GM21381 (cell line): Measurements from ENCODE around the gene BOLL.
"Not testable (repeated sequence)": the region's sequence is repeated elsewhere in the genome, so short reads cannot be mapped to it uniquely, and the experiment has no call there.

ENCODE experiments used
- ATAC-seq: cut with Tn5 transposase; IDR thresholded peaks from one replicate; pipeline ENCODE4 v1.9.1; 2021; ENCODE audit warnings: mild to moderate bottlenecking, moderate library complexity; ENCODE audit not compliant: unreplicated experiment

BOLL gene

GRCh38 chr2:197784956-197785941 lies at the start of gene BOLL:
TSS of gene BOLL (minus strand) at chr2:197785319. CDS start at chr2:197781850, 3,469 bp downstream.
- ATAC-seq: no peak

DNA sequence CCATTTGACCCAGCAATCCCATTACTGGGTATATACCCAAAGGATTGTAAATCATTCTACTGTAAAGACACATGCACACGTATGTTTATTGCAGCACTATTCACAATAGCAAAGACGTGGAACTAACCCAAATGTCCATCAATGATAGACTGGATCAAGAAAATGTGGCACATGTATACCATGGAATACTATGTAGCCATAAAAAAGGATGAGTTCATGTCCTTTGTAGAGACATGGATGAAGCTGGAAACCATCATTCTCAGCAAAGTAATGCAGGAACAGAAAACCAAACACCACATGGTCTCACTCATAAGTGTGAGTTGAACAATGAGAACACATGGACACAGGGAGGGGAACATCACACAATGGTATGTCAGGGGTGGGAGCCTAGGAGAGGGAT lies 49.7 kb upstream of the BOLL start:
- ATAC-seq: not testable (repeated sequence)

DNA sequence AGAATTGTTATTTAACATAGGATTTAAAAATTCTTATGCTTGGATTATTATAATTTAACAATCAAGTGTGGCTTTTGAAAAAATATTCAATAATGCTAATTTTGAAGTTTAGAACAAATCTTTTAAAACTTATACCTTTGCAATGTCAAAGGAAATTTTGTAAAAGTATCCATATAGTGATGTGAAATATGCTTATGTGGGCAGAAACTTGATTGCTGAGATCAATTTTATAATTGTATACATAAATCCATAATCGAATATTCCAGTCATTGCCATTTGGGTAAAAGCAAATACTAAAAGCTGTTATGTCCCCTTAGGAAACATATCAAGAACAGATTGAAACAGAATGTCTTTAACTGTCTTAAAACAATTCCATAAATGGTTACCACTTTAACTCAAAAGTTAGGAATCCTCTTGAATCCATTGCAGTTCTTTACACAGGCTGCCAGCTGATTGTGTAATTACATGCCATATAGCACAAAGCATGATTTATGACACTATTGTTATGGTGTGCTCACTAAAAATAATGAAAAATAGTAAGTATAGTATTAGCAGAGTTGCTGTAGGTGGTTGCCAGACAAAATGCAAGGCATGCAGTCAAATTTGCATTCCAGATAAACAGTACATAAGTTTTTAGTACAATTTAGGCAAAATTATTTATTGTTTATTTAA lies 43.5 kb upstream of the BOLL start:
- ATAC-seq: no peak

DNA sequence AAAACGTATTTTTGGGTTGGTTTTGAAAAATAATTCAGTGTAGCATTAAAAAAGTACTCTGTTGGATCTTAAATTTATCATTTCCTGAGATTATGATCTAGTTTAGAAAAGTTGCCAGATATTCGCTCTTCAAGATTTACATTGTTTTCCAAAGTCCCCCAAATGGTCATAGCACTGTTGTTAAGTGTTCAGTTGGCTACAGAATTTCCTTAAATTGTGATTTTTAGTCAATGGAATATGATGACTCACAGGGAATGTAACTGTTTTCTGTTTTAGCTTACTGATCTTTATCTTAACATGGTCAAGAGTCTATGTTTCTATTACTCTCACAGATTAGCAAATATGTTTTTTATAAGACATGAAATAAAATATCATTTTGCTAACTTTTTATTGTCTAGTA lies 42.5 kb upstream of the BOLL start:
- no peak for ATAC-seq

- ATAC-seq: no peak
These were observed 37.2 kb upstream of the BOLL start for GRCh38 chr2:197822333-197822732.

- no peak for ATAC-seq
These were observed 36.6 kb upstream of the BOLL start for GRCh38 chr2:197821550-197822289.

GRCh38 chr2:197814526-197814925 lies 29.4 kb upstream of the BOLL start:
- no peak for ATAC-seq

DNA sequence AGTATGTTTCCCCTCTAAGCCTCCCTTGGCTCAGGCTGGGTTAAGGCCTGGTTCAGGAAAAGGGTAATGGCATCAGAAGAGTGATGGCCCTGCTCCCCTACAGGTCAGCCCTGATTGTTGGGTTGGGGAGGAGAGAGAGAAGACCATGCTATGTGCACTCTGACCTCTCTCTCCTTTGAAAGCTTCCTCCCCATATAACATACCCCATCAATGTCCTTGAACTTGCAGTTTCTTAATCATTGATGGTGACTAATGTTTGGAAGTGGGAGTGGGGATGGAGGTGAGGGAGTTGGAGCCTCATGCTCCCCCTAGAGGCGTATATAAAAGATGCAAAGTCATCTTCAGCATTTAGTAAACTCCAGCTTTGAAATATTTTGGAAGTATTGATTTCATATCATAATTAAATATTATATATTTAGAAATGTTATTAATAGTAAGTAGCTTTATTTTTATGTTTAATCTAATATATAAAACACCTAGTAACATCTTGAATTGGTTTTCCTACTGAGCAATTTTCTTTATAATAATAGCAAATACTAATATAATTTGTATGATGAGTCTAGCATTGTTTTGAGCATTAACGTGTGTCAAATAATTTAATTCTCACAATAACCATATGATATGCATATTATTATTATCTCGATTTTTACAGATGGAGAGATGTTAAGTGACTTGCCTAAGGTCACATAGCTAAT lies 28.1 kb upstream of the BOLL start:
- no peak for ATAC-seq

GRCh38 chr2:197810491-197810890 lies 25.4 kb upstream of the BOLL start:
- ATAC-seq: no peak

DNA sequence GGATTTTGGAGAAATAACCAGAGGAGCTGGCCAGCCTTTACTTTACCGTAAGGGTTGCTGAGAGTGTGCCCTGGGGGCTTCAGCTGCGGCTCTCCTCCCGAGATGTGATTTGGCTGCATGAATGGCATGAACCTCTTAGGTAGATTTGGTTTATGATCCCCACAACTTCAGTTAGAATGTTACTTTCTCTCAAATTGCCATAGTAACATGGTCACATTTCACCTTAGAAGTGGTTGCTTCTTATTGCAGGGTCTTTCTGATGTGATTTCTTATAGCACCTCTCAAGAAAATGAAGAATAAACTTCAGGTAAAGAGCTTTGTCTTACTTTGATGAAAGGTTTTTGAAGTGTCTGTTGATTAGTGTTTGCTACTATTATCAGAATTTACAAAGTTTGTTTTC lies 24.9 kb upstream of the BOLL start:
- no peak for ATAC-seq

- no peak for ATAC-seq
These were observed 23.9 kb upstream of the BOLL start for GRCh38 chr2:197809064-197809463.

- ATAC-seq: no peak
These were observed 20.9 kb upstream of the BOLL start for GRCh38 chr2:197805715-197806633.

- ATAC-seq: peak; percentile 23
These were observed 19.9 kb upstream of the BOLL start for GRCh38 chr2:197804758-197805714.

DNA sequence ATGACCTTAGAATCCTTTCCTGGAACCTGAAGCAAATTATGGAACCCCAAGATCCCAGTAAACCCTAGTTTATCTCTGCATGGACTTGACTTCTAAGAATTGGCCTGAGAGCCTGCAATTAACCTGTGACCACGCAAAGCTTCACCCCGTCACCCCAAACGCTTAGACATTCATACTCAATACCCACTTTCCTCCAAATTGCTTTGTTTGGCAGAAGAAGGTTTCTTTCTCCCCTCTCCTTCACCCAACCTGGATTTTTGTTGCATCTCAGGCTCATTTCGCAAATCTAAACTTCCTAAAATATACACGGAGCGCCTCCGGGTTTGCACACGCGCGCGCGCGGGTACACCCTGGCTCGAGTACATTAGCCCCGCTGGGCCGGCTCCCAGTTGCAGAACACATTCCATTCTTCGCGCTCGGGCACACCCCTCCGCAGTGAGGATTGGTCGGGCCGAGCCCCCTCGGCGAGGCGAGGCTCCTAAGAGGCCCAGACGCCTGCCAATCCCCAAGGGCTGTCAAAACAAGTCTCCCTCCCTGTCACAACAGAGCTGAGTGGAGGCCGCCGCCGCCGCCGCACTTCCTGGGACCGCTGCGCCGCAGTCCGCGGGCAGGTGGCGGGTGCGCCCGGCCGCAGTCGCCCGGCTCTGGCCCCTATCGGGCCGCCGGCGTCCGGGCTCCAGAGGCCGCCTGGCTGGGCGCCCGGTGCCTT lies 19.1 kb upstream of the BOLL start, which contains the start of gene PLCL1:
Gene PLCL1, plus strand, starts transcription at position 545 of the 709 bp plus-strand sequence.
- peak; percentile 100 for ATAC-seq

- peak; percentile 31 for ATAC-seq
These were observed 17.9 kb upstream of the BOLL start for GRCh38 chr2:197803033-197803444.

DNA sequence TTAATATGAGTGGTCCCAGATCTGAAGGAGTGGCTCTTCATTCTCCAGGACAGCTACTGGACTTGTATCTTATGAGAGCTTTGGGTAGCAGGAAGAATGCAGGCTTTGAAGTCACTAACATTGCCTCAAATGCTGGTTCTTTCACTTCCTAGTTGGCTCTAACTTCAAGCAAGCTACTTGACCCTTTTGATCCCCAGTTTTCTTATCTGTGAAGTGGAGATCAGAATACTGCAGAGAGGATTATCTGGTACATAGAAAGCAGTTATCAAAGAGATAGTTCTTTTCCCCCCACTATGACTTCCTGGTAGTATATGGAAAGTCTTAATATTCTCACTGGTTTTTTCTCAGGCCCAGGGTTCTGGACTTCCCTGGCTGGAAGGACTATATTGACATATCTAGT lies 15.9 kb upstream of the BOLL start:
- ATAC-seq: no peak

GRCh38 chr2:197800091-197800490 lies 15.0 kb upstream of the BOLL start:
- no peak for ATAC-seq

- no peak for ATAC-seq
These were observed 13.9 kb upstream of the BOLL start for GRCh38 chr2:197799068-197799467.
